Stimulated activated CD8-positive, alpha-beta memory T cell treated with anti-CD3 and anti-CD28 coated beads, Interleukin-12 subunit alpha, Interleukin-12 subunit beta, amount 100 ng/mL, for 24 hours (primary cell): ENCODE results near the gene FASN.

Source experiments
- DNase-seq: peaks from one replicate; pipeline ENCODE4 v3.0.0-alpha.2; 2020; ENCODE audit errors: extremely low read depth

FASN gene

GRCh38 chr17:82101767-82102679 is 4.0 kb upstream of the FASN start:
- DNase-seq, result no peak

DNA sequence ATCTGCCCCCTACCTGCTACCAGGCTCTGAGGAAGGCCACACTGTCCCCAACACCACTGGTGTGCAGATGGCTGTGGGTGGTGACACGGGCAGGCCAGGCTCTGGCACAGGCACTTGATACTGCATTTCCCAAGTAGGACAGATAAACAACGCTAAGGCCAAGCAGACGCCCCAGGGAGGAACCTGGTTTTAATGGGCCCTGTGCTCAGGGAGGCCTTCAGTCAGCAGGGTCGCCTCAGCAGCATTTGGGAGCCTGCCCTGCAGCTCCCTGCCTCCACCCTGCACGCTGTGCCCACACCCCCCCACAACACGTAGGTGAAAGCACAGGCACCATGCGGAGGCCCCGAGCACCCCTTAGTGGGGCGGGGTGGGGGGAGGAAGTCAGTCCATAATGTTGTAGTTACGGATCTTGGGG is 3.3 kb upstream of the FASN start:
- no peak for DNase-seq

- no peak for DNase-seq
These were observed 2.7 kb upstream of the FASN start for GRCh38 chr17:82100502-82101298.

- no peak for DNase-seq
These were observed 1.1 kb upstream of the FASN start for GRCh38 chr17:82098939-82099763.

DNA sequence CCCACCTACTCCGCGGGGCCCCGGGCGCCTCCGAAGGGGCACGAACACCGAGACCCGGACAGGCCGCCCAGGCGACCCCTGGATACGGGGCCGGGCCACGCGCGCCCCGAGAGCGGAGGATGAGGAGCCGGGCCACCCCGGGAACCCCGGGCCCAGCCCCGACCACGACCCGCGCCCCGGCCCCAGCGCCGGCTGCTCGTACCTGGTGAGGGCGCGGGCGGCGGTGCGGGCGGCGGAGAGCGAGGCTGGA is 192 bp downstream of the FASN start:
- DNase-seq, result no peak

- DNase-seq, result no peak
These were observed 685 bp downstream of the FASN start for GRCh38 chr17:82097184-82097918.

- no peak for DNase-seq
These were observed 1.3 kb downstream of the FASN start for GRCh38 chr17:82096709-82097183.

GRCh38 chr17:82095777-82096708 is 2.0 kb downstream of the FASN start:
- no peak for DNase-seq

- DNase-seq, result no peak
These were observed 2.9 kb downstream of the FASN start for GRCh38 chr17:82094931-82095776.

- DNase-seq, result no peak
These were observed 4.9 kb downstream of the FASN start for GRCh38 chr17:82092995-82093751.

DNA sequence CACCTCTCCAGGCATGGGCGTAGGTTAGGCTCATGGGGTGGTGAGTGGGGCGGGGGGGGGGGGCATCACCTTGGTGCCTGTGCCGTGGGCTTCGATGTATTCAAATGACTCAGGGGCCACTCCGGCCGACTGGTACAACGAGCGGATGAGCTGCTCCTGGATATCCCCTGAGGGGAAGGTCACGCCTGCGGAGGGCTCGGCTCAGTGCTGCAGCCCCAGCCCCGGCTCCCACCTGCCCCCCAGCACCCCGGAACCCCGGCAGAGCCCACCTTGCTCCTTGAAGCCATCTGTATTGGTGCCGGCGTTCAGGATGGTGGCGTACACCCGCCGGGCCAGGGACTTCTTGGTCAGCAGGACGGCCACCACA is 5.4 kb downstream of the FASN start:
- DNase-seq, result no peak

GRCh38 chr17:82092094-82092586 is 5.9 kb downstream of the FASN start:
- DNase-seq, result no peak

GRCh38 chr17:82091264-82092066 is 6.6 kb downstream of the FASN start:
- no peak for DNase-seq

GRCh38 chr17:82090549-82091263 is 7.3 kb downstream of the FASN start:
- DNase-seq, result no peak

- DNase-seq, result no peak
These were observed 8.1 kb downstream of the FASN start for GRCh38 chr17:82089723-82090548.
